ENCODE data around the gene RASGRP4.
"Not testable (repeated sequence)": the region's sequence is repeated elsewhere in the genome, so short reads cannot be mapped to it uniquely, and the experiment has no call there.

The RASGRP4 gene, protein sequence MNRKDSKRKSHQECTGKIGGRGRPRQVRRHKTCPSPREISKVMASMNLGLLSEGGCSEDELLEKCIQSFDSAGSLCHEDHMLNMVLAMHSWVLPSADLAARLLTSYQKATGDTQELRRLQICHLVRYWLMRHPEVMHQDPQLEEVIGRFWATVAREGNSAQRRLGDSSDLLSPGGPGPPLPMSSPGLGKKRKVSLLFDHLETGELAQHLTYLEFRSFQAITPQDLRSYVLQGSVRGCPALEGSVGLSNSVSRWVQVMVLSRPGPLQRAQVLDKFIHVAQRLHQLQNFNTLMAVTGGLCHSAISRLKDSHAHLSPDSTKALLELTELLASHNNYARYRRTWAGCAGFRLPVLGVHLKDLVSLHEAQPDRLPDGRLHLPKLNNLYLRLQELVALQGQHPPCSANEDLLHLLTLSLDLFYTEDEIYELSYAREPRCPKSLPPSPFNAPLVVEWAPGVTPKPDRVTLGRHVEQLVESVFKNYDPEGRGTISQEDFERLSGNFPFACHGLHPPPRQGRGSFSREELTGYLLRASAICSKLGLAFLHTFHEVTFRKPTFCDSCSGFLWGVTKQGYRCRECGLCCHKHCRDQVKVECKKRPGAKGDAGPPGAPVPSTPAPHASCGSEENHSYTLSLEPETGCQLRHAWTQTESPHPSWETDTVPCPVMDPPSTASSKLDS

DNA sequence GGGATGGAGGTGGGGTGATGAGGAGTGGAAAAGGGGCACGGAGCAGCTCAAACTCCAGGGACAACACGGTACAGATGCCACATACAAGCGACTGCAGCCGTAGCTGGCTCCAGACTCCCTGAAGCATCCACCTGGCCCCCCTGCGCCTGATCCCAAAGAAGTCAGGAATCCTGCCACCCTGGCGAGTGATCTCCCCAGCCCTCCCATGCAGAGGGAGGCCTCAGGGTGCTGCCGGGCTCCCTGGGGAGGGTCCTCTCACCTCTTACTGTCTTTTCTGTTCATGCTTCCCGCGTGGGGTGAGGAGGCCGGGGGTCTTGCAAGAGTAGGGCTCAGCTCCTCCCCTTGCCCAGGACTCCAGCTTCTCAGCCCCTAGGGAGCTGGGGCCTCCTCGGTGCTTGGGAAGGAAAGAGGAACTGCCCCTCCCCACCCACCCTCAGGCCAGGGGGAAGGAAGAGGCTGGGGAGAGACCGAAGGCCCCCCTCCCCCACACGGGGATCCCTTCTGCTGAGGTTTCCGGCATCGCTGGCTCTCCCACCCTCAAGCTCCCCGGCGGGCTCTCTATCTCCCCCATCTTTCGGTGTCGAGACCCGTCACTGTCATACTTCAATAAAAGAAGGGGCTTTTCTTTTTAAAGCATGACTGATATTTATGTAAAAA is at the start of gene RASGRP4:
RASGRP4 (minus strand) TSS at position 410 of the 657 bp plus-strand sequence; CDS start at position 282, 128 bp downstream.
- DNase-seq (ENCODE audit: low read depth in 2 of 3, low spot score in 2 of 3), result no peak

DNA sequence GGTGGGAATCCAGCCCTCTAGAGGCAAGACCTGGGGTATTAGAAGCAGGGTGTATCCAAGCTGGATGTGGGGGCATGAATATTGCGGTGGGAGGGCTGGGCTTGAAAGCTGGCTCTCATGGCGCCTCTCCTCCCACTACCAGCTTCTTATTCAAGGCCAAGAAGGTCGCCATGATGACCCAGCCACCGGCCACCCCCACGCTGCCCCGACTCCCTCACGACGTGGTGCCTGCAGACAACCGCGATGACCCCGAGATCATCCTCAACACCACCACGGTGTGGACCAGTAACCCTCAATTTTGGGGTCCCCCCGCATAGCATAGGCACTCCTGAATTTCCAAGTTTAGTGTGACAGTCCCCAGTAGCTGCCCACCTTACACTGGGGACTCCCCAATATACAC is 49.2 kb upstream of the RASGRP4 start:
- no peak for DNase-seq (ENCODE audit: low read depth in 2 of 3, low spot score in 2 of 3)

DNA sequence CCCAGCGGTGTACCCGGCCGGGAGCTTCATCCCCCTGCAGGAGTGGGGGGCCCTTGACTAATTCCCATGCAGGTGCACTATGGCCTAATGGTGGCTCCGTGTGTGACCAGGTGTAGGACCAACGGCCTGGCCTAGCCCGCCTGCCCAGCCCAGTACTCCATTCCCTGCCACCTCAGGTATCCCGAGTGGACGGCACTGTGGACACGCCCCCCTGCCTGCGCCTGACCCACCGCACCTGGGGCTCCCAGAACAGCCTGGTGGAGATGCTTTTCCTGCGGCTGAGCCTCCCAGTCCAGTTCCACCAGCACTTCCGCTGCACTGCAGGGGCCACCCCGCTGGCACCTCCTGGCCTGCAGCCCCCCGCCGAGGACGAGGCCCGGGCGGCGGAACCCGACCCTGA is 47.2 kb upstream of the RASGRP4 start:
- no peak for DNase-seq (ENCODE audit: low read depth in 2 of 3, low spot score in 2 of 3)

DNA sequence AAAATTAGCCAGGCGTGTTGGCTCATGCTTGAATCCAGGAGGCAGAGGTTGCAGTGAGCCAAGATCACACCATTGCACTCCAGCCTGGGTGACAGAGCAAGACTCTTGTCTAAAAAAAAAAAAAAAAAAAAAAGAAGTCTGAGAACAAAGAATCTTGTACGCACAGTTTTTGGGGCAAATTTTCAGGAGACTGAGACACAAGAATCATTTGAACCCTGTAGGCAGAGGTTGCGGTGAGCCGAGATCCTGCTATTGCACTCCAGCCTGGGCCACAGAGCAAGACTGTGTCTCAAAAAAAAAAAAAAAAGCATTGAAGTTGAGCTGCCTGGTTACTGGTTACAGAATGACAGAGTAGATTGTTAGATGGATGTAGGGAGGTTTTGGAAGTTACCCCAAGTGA is 46.7 kb upstream of the RASGRP4 start:
- not testable (repeated sequence) for DNase-seq (ENCODE audit: low read depth in 2 of 3, low spot score in 2 of 3)

DNA sequence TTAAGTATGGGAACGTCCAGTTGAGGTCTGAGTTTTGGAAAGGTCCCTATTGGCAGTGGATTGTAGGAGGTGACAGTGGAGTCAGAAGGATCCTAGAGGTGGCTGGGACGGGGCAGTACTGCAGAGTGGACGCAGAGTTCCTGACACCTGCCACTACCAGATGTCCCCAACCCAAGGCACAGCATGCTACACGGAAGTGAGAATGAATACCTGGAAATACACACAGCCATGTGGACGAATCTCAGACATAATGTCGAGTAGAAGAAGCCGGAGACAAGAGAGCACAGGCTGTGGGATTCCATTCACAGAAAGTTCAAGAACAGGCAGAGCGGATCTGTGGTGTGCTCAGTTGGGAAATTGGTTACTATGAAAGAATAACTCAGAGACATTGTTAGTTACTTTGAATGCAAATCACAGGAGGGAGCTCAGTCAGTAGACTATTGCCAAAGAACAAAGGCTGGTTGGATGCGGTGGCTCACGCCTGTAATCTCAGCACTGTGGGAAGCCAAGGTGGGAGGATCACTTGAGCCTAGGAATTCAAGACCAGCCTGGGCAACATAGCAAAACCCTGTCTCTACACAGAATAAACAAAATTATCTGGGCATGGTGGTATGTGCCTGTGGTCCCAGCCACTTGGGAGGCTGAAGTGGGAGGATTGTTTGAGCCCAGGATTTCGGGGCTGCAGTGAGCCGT is 44.9 kb upstream of the RASGRP4 start:
- no peak for DNase-seq (ENCODE audit: low read depth in 2 of 3, low spot score in 2 of 3)

DNA sequence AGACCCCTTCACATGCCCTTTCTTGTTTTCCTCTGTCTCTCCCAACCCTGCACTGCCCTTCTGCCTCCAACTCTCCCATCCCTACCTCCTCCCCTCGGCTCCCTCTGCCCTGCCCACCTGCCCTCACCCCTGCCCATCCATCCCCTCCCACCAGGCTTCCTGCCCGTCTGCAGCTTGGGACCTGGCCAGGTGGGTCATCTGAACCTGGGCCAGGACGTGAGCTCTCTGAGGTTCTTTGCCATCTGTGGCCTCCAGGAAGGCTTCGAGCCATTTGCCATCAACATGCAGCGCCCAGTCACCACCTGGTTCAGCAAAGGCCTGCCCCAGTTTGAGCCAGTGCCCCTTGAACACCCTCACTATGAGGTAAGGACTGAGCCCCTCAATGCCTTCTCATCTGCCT is 43.1 kb upstream of the RASGRP4 start:
- no peak for DNase-seq (ENCODE audit: low read depth in 2 of 3, low spot score in 2 of 3)

DNA sequence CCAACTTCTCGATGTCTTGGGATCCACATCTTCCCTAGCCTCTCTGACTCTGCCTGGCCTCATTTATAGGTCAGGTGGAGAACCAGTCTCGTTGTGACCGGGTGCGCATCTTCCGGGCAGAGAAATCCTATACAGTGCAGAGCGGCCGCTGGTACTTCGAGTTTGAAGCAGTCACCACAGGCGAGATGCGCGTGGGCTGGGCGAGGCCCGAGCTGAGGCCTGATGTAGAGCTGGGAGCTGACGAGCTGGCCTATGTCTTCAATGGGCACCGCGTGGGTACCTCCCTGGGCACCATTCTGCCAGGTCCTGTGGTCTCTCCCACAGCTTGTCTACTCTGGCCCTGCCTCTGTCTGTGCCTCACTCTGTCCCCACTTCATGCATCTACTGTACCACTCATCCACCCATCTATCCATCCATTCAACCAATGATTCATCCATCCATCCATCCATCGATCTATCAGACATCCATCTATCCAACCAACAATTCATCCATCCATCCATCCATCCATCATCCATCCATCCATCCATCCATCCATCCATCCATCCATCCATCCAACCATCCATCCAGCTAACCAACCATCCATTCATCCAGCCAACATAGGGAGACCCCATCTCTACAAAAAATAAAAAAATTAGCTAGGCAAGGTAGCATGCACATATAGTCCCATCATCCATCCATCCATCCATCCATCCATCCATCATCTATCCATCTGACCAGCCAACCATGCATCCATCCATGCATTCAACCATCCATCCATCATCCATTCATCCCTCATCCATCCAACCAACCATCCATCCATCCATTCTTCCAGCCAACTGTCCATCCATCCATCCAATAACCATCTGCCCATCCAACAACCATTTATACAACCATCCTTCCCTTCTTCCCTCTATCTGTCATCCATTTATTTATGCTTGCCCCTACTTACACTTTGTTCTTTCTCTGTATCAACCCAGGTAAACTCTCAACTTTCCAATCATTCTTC is 41.8 kb upstream of the RASGRP4 start:
- DNase-seq (ENCODE audit: low read depth in 2 of 3, low spot score in 2 of 3), result no peak

DNA sequence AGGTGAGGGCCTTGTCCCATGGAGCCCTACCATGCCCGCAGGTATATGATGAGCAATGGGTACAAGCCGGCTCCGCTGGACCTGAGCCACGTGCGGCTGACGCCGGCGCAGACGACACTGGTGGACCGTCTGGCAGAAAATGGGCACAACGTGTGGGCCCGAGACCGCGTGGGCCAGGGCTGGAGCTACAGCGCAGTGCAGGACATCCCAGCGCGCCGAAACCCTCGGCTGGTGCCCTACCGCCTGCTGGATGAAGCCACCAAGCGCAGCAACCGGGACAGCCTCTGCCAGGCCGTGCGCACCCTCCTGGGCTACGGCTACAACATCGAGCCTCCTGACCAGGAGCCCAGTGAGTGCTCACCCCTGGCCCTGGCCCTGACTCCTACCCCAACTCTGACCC is 40.0 kb upstream of the RASGRP4 start:
- DNase-seq (ENCODE audit: low read depth in 2 of 3, low spot score in 2 of 3), result no peak

DNA sequence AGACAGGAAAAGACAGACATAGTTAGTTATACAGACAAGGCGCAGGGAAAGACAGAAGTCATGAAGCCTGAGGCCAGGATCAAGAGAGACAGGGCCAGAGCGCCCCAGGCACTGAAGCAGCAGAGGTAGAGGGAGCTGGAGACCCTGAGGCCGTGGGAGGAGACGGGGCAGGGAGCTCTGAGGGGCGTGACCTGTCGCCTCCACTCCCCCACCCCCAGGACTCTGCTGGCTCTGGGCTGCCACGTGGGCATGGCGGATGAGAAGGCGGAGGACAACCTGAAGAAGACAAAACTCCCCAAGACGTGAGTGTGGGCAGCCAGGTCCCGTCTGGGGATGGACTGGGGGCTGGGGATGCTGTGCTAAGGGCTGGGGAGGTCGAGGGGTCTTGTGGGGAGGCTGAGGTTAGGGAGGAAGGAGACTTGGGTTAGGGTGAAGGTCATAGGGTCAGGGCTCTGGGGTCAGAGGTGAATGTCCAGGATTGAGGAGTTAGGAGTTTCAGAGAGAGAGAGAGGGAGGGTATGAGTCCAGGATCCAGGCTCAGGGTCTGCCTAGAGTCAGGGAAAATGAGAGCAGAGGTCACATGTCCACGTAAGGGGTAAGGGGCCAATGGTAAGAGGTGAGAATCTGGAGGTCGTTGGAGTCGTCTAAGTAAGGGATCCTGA is 38.5 kb upstream of the RASGRP4 start:
- no peak for DNase-seq (ENCODE audit: low read depth in 2 of 3, low spot score in 2 of 3)

DNA sequence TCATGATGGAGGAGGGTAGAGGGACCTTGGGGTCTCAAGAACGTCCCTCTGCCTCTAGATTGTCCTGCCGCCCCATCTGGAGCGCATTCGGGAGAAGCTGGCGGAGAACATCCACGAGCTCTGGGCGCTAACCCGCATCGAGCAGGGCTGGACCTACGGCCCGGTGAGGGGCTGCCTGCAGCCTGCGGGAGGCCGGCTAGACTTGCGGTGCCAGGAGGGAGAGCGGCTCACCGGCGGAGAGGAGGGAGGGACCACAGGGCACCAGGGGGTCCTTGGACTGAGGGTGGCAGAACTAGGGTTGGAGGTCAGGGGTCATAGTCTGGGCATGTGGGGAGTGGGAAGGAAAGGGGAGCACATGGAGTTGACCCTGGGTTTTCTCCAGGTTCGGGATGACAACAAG is 37.3 kb upstream of the RASGRP4 start:
- no peak for DNase-seq (ENCODE audit: low read depth in 2 of 3, low spot score in 2 of 3)

DNA sequence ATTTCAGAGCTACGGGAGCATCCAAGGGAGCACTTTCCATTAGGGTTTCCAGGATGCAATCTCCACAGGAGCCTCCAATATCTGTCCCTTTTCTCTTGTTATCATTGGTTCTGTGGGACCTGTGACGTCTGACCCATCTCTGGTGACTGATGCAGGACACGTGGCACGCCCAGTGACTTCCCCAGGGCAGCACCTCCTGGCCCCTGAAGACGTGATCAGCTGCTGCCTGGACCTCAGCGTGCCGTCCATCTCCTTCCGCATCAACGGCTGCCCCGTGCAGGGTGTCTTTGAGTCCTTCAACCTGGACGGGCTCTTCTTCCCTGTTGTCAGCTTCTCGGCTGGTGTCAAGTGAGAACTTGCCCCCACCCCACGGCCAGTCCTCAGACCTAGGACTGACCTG is 33.0 kb upstream of the RASGRP4 start:
- DNase-seq (ENCODE audit: low read depth in 2 of 3, low spot score in 2 of 3), result no peak

DNA sequence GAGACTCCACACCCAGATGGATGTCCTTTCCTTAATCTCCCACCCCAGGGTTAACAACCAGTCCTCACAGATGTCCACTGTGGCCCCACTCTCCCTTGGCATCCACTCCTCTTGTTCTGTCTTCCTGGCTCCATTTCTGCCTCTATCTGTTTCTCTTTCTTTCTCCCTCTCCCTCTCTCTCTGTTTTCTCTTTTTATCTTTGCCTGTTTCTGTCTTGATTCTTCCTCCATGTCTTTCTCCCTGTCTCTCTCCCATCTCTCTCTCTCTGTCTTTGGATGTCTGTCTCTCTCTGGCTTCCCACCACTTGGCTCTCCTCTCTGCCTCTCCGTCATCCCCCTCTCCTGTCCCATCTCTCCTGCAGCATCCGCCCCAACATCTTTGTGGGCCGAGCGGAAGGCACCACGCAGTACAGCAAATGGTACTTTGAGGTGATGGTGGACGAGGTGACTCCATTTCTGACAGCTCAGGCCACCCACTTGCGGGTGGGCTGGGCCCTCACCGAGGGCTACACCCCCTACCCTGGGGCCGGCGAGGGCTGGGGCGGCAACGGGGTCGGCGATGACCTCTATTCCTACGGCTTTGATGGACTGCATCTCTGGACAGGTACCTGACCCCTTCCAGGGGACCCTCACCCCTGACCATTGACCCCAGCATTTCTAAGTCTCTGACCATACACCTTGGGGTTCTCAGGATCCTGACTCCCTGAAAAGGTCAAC is 31.8 kb upstream of the RASGRP4 start:
- no peak for DNase-seq (ENCODE audit: low read depth in 2 of 3, low spot score in 2 of 3)

DNA sequence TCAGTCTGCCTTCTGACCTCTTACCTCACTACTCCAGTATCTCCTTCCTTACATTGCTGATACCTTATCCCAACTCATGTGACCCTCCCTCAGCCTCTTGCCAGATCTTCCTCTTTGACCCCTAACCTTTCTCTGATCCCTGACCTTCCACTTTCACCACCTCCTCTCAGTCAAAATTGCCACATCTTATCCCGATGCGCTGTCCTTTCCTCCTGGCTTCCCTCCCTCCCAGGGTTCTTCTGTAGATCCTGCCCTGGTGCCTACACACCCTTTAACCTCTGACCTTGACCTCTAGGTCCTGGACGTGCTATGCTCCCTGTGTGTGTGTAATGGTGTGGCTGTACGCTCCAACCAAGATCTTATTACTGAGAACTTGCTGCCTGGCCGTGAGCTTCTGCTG is 31.2 kb upstream of the RASGRP4 start:
- no peak for DNase-seq (ENCODE audit: low read depth in 2 of 3, low spot score in 2 of 3)

DNA sequence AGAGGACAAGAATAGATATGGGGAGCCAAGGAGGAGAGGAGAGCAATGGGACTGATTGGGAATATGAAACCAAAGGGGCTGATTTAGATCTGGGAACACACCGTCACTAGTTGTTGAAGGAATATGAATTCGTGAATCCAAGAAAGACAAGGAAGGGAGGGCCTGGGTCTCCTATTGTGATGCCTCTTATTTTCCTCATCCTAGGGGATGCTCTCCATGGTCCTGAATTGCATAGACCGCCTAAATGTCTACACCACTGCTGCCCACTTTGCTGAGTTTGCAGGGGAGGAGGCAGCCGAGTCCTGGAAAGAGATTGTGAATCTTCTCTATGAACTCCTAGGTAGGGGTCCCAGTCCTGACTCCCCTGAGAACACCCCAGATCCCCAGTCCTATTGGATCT is 29.0 kb upstream of the RASGRP4 start:
- DNase-seq (ENCODE audit: low read depth in 2 of 3, low spot score in 2 of 3), result no peak

DNA sequence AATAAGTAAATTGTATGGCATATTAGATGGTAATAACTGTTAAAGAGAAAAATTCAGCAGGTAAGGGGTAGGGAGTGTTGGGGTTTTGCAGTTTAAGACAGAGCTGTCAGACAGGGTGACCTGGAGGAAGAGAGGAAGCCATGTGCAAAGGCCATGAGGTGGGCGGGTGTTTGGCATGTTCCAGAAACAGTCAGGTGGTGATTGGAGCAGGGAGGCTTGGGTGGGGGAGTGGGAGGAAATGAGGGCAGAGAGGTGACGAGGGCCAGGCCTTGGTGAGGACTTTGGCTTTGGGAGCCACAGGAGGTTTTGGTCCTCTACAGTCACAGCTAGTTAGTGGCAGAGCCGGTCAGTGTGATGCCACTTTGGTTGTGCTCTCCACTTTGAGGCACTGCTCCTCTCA is 27.6 kb upstream of the RASGRP4 start:
- no peak for DNase-seq (ENCODE audit: low read depth in 2 of 3, low spot score in 2 of 3)

DNA sequence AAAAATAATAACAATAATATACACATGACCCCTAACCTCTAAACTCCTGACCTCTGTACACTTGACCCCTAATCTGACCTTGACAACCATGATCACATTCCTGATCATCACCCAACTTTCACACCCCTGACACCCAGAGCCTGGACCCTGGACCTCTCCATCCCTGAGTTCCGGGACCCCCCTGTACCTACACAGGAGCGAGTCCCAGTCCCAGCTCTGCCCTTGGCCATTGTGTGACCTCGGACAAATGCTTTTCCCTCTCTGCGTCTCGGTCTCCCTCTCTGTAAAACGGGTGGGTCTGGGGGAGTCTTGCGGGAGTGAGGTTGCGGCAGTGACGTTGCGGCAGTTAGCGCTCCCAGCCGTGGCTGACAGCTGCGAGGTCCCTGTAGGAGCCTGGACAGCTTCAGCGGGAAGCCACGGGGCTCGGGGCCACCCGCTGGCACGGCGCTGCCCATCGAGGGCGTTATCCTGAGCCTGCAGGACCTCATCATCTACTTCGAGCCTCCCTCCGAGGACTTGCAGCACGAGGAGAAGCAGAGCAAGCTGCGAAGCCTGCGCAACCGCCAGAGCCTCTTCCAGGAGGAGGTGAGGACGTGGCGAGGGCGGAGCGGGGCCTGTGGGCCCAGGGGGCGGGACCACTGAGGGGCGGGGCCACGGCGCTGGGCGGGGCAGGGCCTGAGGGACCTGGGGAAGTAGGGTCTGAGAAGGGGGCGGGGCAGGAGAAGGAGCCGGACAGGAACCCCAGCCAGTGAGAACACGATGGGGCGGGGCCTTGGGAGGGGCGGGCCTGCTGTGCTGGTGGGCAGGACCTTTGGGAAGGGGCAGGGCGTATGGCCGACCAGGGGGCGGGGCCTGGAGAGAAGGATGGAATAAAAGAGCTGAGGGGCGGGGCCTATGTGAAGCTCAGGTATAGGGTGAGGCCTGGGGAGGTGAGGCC is 26.7 kb upstream of the RASGRP4 start:
- no peak for DNase-seq (ENCODE audit: low read depth in 2 of 3, low spot score in 2 of 3)

DNA sequence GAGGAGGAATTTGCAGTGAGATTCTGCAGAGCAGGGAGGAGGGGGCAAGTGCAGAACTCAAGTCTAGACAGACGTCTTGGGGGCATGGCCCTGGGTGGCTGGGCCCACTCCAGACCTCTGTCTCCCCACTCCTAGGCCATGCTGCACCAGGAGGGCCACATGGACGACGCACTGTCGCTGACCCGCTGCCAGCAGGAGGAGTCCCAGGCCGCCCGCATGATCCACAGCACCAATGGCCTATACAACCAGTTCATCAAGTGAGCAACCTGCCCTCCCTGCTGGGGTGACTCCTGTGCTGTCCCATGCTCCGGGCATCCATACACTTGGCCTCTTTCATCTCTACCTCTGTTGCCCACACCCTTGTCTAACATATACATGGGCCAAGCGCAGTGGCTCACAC is 25.6 kb upstream of the RASGRP4 start:
- no peak for DNase-seq (ENCODE audit: low read depth in 2 of 3, low spot score in 2 of 3)

DNA sequence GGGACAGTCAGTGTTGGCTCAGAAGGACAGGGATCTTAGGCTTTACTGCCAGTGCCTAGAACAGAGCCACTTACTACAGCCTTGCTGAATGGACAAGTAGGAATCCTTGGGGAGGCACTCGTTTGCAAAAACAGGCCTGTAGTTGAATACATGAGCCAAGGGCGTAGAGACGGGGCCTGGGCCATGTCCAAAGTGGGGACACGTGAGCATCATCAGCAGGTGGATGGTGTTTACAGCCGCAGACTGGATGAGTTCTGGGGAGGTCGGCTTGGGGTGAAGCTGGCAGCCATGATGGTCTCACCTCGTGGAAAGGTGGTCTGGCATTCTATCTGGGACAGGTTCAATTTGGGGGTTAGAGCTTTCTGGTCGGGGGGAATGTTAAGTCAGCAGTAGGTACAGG is 25.0 kb upstream of the RASGRP4 start:
- DNase-seq (ENCODE audit: low read depth in 2 of 3, low spot score in 2 of 3), result no peak

Measured in activated CD8-positive, alpha-beta memory T cell treated with anti-CD3 and anti-CD28 coated beads for 48 hours (primary cell).